Small intestine (tissue), 4 donors: ENCODE results near the gene ADH1C. TPM values are rescaled to one million over a fixed set of nuclear protein-coding genes. Genes with fewer than 3 reads are reported as not detected.

Experiments used
- polyA plus RNA-seq, 4 donors: library from polyadenylated mRNA; stranded (reverse) in 3 of 4; unstranded in 1 of 4; fragments of 200-250 nt in 3 of 4; fragments of 120-200 nt in 1 of 4; gene quantifications; one replicate each; pipeline versions ENCODE4 v1.2.1 to v1.2.3, GENCODE V29; 2013
- donor health status: healthy with polysubstance abuse.
- donor health status: Bipolar disorder and iron deficiency.
- donor health status: healthy.

Gene ADH1C
- polyA plus RNA-seq, 4 donors: 66.3 to 231 (median 190) TPM

Other genes starting within 250 kb of the ADH1C start
- 10 to 100 TPM in 3 of 4 donors, 1 to 10 TPM in 1; 7.5 to 91.2 (median 40.0) TPM for gene ADH4, start 208.4 kb downstream of the ADH1C start, polyA plus RNA-seq
- gene ADH6, start 133.5 kb downstream of the ADH1C start, polyA plus RNA-seq: 10 to 100 TPM in 3 of 4 donors, 1 to 10 TPM in 1; 3.0 to 66.0 (median 28.7) TPM
- 1 to 10 TPM in 2 of 4 donors, under 1 TPM in 2; 0.16 to 7.0 (median 3.9) TPM for gene ADH1A, start 61.8 kb downstream of the ADH1C start, polyA plus RNA-seq
- gene ADH1B, start 31.3 kb downstream of the ADH1C start, polyA plus RNA-seq: 100 to 1,000 TPM in 1 of 4 donors, 10 to 100 TPM in 2, 1 to 10 TPM in 1; 3.8 to 237 (median 58.6) TPM
- under 1 TPM in 1 of 4 donors, not detected in 3; 0.03 TPM for gene ADH7, start 82.6 kb upstream of the ADH1C start, polyA plus RNA-seq
- gene C4orf17, start 158.3 kb upstream of the ADH1C start, polyA plus RNA-seq: not detected
- 10 to 100 TPM in 1 of 4 donors, 1 to 10 TPM in 3; 3.8 to 10.7 (median 7.1) TPM for gene TRMT10A, start 211.3 kb upstream of the ADH1C start, polyA plus RNA-seq
- 100 to 1,000 TPM; 108 to 429 (median 220) TPM for gene MTTP, start 222.1 kb upstream of the ADH1C start, polyA plus RNA-seq